ENCODE data around the gene JUN.

GRCh38 chr1:58768191-58768731 lies 15.6 kb downstream of the JUN start:
- no peak for TF ChIP-seq CTCF (IDR thresholded peaks at IDR 0.05; ENCODE audit: insufficient read depth, low read length, poor library complexity, severe bottlenecking)
- TF ChIP-seq EZH2phosphoT487 (conservative IDR thresholded peaks at IDR 0.05; ENCODE audit: low read length), result no peak

Measured in SU-DHL-6 (cell line).